Tibial nerve (tissue), 3 donors: Measurements from ENCODE around the gene WDHD1.
"Not testable (repeated sequence)": the region's sequence is repeated elsewhere in the genome, so short reads cannot be mapped to it uniquely, and the experiment has no call there.

Source experiments
- CTCF ChIP-seq, 5 experiments: fragments of 200-600 bp in 3 of 5; fragments of 450-650 bp in 2 of 5; sonication (generic) in 3 of 5; IDR thresholded peaks; one replicate each; pipeline ENCODE4 v1.5.1; 2016 to 2019; ENCODE audit warnings: antibody characterized with exemption in 5 of 5, mild to moderate bottlenecking in 3 of 5, moderate library complexity in 2 of 5
- POLR2A ChIP-seq, 2 donors: fragments of 450-650 bp; IDR thresholded peaks; one replicate each; pipeline ENCODE4 v1.6.1; 2017; ENCODE audit warnings: antibody characterized with exemption in 2 of 2, mild to moderate bottlenecking in 2 of 2, moderate library complexity in 2 of 2

- TF ChIP-seq CTCF, POLR2A (IDR thresholded peaks at IDR 0.05): not testable (repeated sequence)
These were observed 117.9 kb downstream of the WDHD1 start for GRCh38 chr14:54908973-54909372.
